ENCODE results near the gene BPIFA2. TPM values are rescaled to one million over a fixed set of nuclear protein-coding genes. Genes with fewer than 3 reads are reported as not detected.

BPIFA2 gene
- total and polyA plus RNA-seq, 4 donors = not detected

DNA sequence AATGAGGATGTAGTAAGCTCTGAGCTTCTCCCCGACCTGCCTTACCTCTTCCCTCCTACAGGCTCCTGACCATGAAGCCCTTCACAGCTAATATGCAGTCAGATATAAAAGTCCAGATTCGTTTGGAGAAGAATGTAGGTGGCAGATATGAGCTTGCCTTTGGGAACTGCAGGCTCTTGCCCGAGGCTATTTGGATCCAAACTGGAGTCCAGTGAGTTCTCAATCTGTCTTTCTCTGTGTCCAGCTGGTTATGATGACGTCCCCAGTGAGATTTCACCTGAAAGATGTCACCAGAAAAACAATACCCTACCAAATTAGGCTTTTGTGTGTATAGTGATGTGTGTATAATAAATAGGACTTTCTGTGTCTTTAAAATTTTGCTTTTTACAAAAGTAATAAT, 34.5 kb downstream of the BPIFA2 start:
- intact Hi-C loops (cut with DNase I) = no loop called here
- 42 to 46% methylated on average over 4 of the region's 4 CpGs for WGBS, 2 donors
- no peaks in the 10 kb centered on the region for H3K27me3 ChIP-seq (ENCODE audit: control insufficient read depth in 1 of 2, insufficient read depth in 2 of 2, low read length in 1 of 2)
- peaks cover 1% of the 10 kb centered on the region for H3K9me3 ChIP-seq (ENCODE audit: control insufficient read depth, low read length)
- no peaks in the 10 kb centered on the region for H3K4me1 ChIP-seq (ENCODE audit: control insufficient read depth in 1 of 2, insufficient read depth in 2 of 2, low read length in 2 of 2)
- no peak for ATAC-seq (ENCODE audit: low FRiP score)
- no peak overlapping the region for H3K27ac ChIP-seq (ENCODE audit: low read depth in 1 of 2, low read length in 2 of 2)
- no peak for DNase-seq
- no peak overlapping the region for H3K4me3 ChIP-seq (ENCODE audit: low read length in 2 of 2)
- H3K36me3 ChIP-seq (ENCODE audit: control insufficient read depth in 1 of 2, insufficient read depth in 2 of 2, low read length in 1 of 2) = no peaks in the 10 kb centered on the region

DNA sequence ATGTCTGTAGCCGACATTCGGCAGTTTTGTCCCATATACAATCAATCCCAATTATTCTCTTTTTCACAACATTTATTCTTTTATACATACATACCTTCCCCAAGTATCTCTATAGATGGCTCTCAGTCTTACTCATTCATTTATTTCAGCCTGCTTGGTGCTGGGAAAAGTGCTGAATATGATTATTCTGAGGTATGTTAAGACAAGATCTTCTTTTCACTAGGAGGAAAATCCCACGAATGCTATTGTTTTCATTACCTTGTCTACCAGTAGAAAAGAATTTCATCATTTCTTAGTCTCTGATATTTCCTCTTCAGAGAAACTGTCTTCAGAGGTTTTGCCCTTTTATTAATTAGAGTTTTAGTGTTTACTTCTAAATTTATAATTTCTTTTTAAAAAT, 35.5 kb downstream of the BPIFA2 start:
- no peak for DNase-seq
- 83 to 84% methylated on average over 3 of the region's 3 CpGs for WGBS, 2 donors
- ATAC-seq (ENCODE audit: low FRiP score) = no peak
- intact Hi-C loops (cut with DNase I) = no loop called here
- H3K4me1 ChIP-seq (ENCODE audit: control insufficient read depth in 1 of 2, insufficient read depth in 2 of 2, low read length in 2 of 2) = no peaks in the 10 kb centered on the region
- H3K9me3 ChIP-seq (ENCODE audit: control insufficient read depth, low read length) = peaks cover 1% of the 10 kb centered on the region
- H3K27me3 ChIP-seq (ENCODE audit: control insufficient read depth in 1 of 2, insufficient read depth in 2 of 2, low read length in 1 of 2) = no peaks in the 10 kb centered on the region
- no peaks in the 10 kb centered on the region for H3K36me3 ChIP-seq (ENCODE audit: control insufficient read depth in 1 of 2, insufficient read depth in 2 of 2, low read length in 1 of 2)
- no peak overlapping the region for H3K27ac ChIP-seq (ENCODE audit: low read depth in 1 of 2, low read length in 2 of 2)
- H3K4me3 ChIP-seq (ENCODE audit: low read length in 2 of 2) = no peak overlapping the region

DNA sequence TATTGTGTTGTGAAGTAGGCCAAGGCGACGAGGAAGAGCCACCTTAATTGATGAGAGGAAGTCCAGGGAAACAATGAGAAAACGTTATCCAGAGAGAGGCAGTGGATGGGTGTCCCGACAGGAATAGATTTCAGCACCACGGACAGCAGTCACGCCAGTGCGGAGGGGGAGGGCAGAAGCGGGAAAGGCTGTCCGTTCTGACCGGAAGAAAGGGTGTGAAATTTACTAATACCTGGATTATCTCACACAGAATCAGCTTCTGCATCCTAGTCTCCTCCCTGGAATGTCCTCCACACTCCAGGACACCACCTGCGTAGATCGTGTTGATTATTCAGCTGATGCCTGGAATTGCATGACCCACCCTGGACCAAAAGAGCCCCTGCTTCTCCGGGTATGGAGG, 41.8 kb downstream of the BPIFA2 start:
- no peaks in the 10 kb centered on the region for H3K4me1 ChIP-seq (ENCODE audit: control insufficient read depth in 1 of 2, insufficient read depth in 2 of 2, low read length in 2 of 2)
- intact Hi-C loops (cut with DNase I) = no loop called here
- 6% methylated on average over 10 to 13 of the region's 13 CpGs for WGBS, 2 donors
- no peaks in the 10 kb centered on the region for H3K9me3 ChIP-seq (ENCODE audit: control insufficient read depth, low read length)
- H3K27me3 ChIP-seq (ENCODE audit: control insufficient read depth in 1 of 2, insufficient read depth in 2 of 2, low read length in 1 of 2) = no peaks in the 10 kb centered on the region
- ATAC-seq (ENCODE audit: low FRiP score) (no peak), DNase-seq (peak; percentile 61 to 84)
- H3K36me3 ChIP-seq (ENCODE audit: control insufficient read depth in 1 of 2, insufficient read depth in 2 of 2, low read length in 1 of 2) = no peaks in the 10 kb centered on the region
- H3K4me3 ChIP-seq (ENCODE audit: low read length in 2 of 2) = no peak overlapping the region
- no peak overlapping the region for H3K27ac ChIP-seq (ENCODE audit: low read depth in 1 of 2, low read length in 2 of 2)

DNA sequence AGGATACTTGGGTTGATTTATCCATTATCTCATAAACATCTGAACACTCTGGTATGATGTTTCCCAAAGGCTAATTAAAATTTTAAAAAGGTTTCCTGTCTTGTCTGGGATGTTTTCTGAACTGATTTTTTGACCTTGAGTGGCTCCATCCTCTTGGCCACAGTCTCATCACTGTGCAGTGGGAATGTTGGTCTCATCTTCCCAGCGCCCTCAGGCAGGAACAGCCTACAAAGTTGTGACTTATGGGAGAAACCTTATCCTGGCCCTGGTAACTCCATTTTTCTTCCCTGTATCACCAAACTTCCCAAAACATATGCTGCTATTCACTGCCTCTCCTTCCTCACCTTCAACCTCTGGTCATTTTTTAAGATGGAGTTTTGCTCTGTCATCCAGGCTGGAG, 42.4 kb downstream of the BPIFA2 start:
- Histone ChIP-seq H3K9me3 (ENCODE audit: control insufficient read depth, low read length) (no peaks in the 10 kb centered on the region), H3K36me3 (ENCODE audit: control insufficient read depth in 1 of 2, insufficient read depth in 2 of 2, low read length in 1 of 2) (no peaks in the 10 kb centered on the region), H3K4me1 (ENCODE audit: control insufficient read depth in 1 of 2, insufficient read depth in 2 of 2, low read length in 2 of 2) (no peaks in the 10 kb centered on the region), H3K27ac (ENCODE audit: low read depth in 1 of 2, low read length in 2 of 2) (no peak overlapping the region), H3K27me3 (ENCODE audit: control insufficient read depth in 1 of 2, insufficient read depth in 2 of 2, low read length in 1 of 2) (no peaks in the 10 kb centered on the region), H3K4me3 (ENCODE audit: low read length in 2 of 2) (no peak overlapping the region)
- intact Hi-C loops (cut with DNase I) = no loop called here
- DNase-seq (no peak), ATAC-seq (ENCODE audit: low FRiP score) (no peak)
- 41 to 47% methylated on average over 1 of the region's 1 CpG for WGBS, 2 donors

DNA sequence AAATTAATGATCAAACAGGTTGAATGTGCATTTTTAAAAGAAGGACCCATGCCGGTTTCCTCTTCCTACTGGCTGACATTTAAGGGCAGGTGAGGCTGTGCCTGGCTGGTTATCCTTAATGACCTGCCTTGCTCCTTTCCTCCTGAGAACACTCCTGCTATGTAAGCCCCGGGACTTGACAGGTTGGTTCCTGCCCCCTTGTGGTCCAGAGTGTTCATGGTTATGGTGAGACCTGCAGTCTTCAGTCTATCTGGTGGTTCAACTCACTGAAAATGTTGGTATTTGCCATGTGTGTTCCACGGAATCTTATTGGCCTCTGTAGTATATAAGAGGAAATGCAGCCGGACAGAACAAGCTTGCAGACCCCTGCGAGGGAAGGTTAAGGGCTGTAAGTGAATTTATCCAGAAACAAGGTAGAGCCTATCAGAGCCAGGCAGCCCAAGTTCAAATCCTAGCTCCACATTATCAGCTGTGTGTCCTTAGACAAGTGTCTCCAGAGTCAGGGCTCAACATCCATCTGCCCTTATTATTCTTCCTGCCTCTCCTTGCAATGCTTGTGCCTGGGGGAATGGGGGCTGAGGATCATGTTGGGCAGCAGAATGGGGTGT, 44.0 kb downstream of the BPIFA2 start:
- H3K27me3 ChIP-seq (ENCODE audit: control insufficient read depth in 1 of 2, insufficient read depth in 2 of 2, low read length in 1 of 2) = no peaks in the 10 kb centered on the region
- intact Hi-C loops (cut with DNase I) = no loop called here
- no peak overlapping the region for H3K4me3 ChIP-seq (ENCODE audit: low read length in 2 of 2)
- 17 to 21% methylated on average over 5 of the region's 5 CpGs for WGBS, 2 donors
- ATAC-seq (ENCODE audit: low FRiP score) (no peak), DNase-seq (no peak)
- no peaks in the 10 kb centered on the region for H3K9me3 ChIP-seq (ENCODE audit: control insufficient read depth, low read length)
- no peaks in the 10 kb centered on the region for H3K4me1 ChIP-seq (ENCODE audit: control insufficient read depth in 1 of 2, insufficient read depth in 2 of 2, low read length in 2 of 2)
- H3K36me3 ChIP-seq (ENCODE audit: control insufficient read depth in 1 of 2, insufficient read depth in 2 of 2, low read length in 1 of 2) = no peaks in the 10 kb centered on the region
- no peak overlapping the region for H3K27ac ChIP-seq (ENCODE audit: low read depth in 1 of 2, low read length in 2 of 2)

DNA sequence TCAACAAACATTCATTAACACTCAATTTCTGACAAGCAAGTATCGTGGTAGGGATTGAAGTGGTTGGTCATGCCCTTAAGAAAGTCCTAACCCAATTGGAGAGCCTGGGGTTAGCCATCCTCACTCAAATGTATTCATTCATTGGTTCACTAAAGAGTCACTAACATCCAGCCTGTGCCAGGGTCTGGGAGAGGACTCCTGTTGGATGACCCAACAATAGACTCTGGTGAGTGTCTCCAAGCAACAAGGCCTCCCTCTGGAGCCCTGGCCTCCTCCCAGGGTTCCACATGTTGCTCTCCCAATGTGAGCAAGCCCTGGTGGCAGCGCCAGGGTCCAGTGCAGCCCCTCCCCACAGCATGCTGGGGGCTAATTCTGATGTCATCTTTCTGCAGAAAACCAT, 49.1 kb downstream of the BPIFA2 start, which contains the start of gene BPIFA3:
Gene BPIFA3 (plus strand): TSS at position 301 of the 400 bp plus-strand sequence. CDS start 185 bp downstream, outside the sequence.
- intact Hi-C loops (cut with DNase I) = no loop called here
- WGBS, 2 donors = 66 to 82% methylated on average over 2 of the region's 2 CpGs
- no peak within 1 kb of the TSS for H3K27ac ChIP-seq (ENCODE audit: low read depth in 1 of 2, low read length in 2 of 2)

DNA sequence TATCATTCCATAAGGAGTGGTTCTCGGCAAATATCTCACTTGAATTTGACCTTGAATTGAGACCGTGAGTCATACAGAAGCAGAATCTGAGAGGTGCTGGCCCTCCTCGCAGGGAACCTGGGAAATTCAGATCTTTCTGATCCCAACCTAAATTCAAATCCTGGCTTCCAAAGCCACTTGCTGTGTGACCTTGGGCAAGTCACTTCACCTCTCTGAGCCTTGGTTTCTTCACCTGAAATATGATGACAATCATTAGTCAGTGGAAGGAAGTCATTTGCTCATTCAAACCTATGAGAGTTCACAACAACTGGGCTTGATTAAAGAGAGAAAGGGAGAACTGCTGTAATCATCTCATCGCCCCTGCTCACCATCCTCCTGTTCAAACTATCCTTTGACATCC, 56.4 kb downstream of the BPIFA2 start:
- DNase-seq (no peak), ATAC-seq (ENCODE audit: low FRiP score) (no peak)
- H3K27me3 ChIP-seq (ENCODE audit: control insufficient read depth in 1 of 2, insufficient read depth in 2 of 2, low read length in 1 of 2) = no peaks in the 10 kb centered on the region
- H3K9me3 ChIP-seq (ENCODE audit: control insufficient read depth, low read length) = no peaks in the 10 kb centered on the region
- no peak overlapping the region for H3K4me3 ChIP-seq (ENCODE audit: low read length in 2 of 2)
- no peaks in the 10 kb centered on the region for H3K36me3 ChIP-seq (ENCODE audit: control insufficient read depth in 1 of 2, insufficient read depth in 2 of 2, low read length in 1 of 2)
- no peak overlapping the region for H3K27ac ChIP-seq (ENCODE audit: low read depth in 1 of 2, low read length in 2 of 2)
- H3K4me1 ChIP-seq (ENCODE audit: control insufficient read depth in 1 of 2, insufficient read depth in 2 of 2, low read length in 2 of 2) = no peaks in the 10 kb centered on the region
- intact Hi-C loops (cut with DNase I) = no loop called here
- 85% methylated on average over 4 of the region's 4 CpGs for WGBS, 2 donors

More for the DNA sequence above, 49.1 kb downstream of the BPIFA2 start, which contains the start of gene BPIFA3:
- Histone ChIP-seq H3K4me1 (ENCODE audit: control insufficient read depth in 1 of 2, insufficient read depth in 2 of 2, low read length in 2 of 2) (no peaks in the 10 kb centered on the region), H3K27me3 (ENCODE audit: control insufficient read depth in 1 of 2, insufficient read depth in 2 of 2, low read length in 1 of 2) (no peaks in the 10 kb centered on the region), H3K9me3 (ENCODE audit: control insufficient read depth, low read length) (no peaks in the 10 kb centered on the region), H3K36me3 (ENCODE audit: control insufficient read depth in 1 of 2, insufficient read depth in 2 of 2, low read length in 1 of 2) (no peaks in the 10 kb centered on the region), H3K4me3 (ENCODE audit: low read length in 2 of 2) (no peak within 1 kb of the TSS)
- DNase-seq (no peak), ATAC-seq (ENCODE audit: low FRiP score) (no peak)

DNA sequence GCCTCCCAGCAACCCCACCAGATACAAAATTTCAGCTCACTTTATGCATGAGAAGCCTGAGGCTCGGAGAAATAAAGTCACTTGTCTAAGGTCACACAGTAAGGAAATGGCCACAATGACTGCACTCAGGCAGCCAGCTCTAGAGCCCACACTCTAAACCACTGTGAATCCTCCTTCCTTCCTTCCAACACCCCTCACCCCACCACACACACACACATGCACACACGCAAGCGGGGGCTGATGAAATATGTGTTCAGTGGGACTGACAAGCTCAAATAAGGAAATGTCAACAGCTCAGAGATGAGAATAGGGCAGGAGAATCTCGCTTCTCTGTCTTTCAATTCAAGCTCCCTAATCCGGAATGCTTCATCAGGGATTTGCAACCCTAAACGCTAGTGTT, 61.9 kb downstream of the BPIFA2 start:
- intact Hi-C loops (cut with DNase I) = no loop called here
- Histone ChIP-seq H3K36me3 (ENCODE audit: control insufficient read depth in 1 of 2, insufficient read depth in 2 of 2, low read length in 1 of 2) (no peaks in the 10 kb centered on the region), H3K9me3 (ENCODE audit: control insufficient read depth, low read length) (no peaks in the 10 kb centered on the region), H3K27me3 (ENCODE audit: control insufficient read depth in 1 of 2, insufficient read depth in 2 of 2, low read length in 1 of 2) (peaks cover 0 to 2% of the 10 kb centered on the region in 2 donors), H3K4me1 (ENCODE audit: control insufficient read depth in 1 of 2, insufficient read depth in 2 of 2, low read length in 2 of 2) (no peaks in the 10 kb centered on the region), H3K27ac (ENCODE audit: low read depth in 1 of 2, low read length in 2 of 2) (no peak overlapping the region), H3K4me3 (ENCODE audit: low read length in 2 of 2) (no peak overlapping the region)
- ATAC-seq (ENCODE audit: low FRiP score) (no peak), DNase-seq (no peak)
- 28 to 47% methylated on average over 6 of the region's 6 CpGs for WGBS, 2 donors

Measured in aorta (tissue), 5 donors.